ENCODE results near the gene HINT2.

DNA sequence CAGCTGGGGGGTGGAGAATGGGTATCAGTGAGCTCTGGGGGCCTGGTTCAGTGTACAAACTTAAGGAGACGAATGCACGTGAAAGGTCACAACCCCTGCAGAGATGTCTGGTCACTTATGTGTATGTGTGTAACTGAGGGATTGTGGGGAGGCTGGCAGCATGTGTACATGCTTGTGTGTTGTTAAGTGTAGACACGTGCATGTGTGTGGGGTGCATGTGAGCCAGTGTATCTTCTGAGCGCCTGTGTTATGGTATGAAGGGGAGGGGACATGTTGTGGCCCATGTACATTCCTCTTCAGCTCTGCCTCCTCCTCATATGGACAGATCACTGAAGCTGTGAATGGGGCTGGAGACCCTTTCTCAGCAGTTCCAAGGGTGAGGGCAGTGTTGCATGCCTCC lies 16.2 kb upstream of the HINT2 start:
- TF ChIP-seq CTCF (IDR thresholded peaks at IDR 0.05; ENCODE audit: borderline replicate concordance, extremely low read depth, low read length, poor library complexity, severe bottlenecking): no peak
- TF ChIP-seq EZH2 (IDR thresholded peaks at IDR 0.05; ENCODE audit: borderline replicate concordance, low read depth, low read length, severe bottlenecking): no peak

Measured in DND-41 (cell line).